SK-N-MC (cell line): Measurements from ENCODE around the gene C16orf90.
A peak's percentile ranks its signal among the peaks of the same experiment; 100 is the strongest.
"Not testable (repeated sequence)": the region's sequence is repeated elsewhere in the genome, so short reads cannot be mapped to it uniquely, and the experiment has no call there.

ENCODE experiments used
- DNase-seq: peaks from one replicate; pipeline ENCODE4 v3.0.0-alpha.2; 2011; ENCODE audit warnings: low read depth, low spot score
- H3K27ac ChIP-seq: fragments of 200-600 bp; sonication (generic); 2 replicates; pipeline ENCODE4 v1.5.1; 2016; ENCODE audit warnings: mixed run types
- H3K36me3 ChIP-seq: fragments of 200-600 bp; sonication (generic); 2 replicates; pipeline ENCODE4 v1.6.1; 2017; ENCODE audit warnings: antibody characterized with exemption, low read length, mixed read lengths; ENCODE audit not compliant: insufficient read depth
- H3K4me3 ChIP-seq: fragments of 200-600 bp; sonication (generic); 2 replicates; pipeline ENCODE4 v1.5.1; 2016
- H3K9ac ChIP-seq: fragments of 200-600 bp; sonication (generic); 2 replicates; pipeline ENCODE4 v1.8.0; 2017; ENCODE audit warnings: mixed run types, mixed read lengths; ENCODE audit not compliant: insufficient read length
- H3K9me3 ChIP-seq: fragments of 200-600 bp; sonication (generic); 2 replicates; pipeline ENCODE4 v1.6.1; 2017; ENCODE audit warnings: low read depth, mild to moderate bottlenecking, antibody characterized with exemption, low read length, moderate library complexity, mixed read lengths
- EZH2 ChIP-seq: fragments of 200-600 bp; sonication (generic); IDR thresholded peaks from one replicate; pipeline ENCODE4 v1.6.1; 2017; ENCODE audit warnings: antibody characterized with exemption
- FOXP2 ChIP-seq: optimal IDR thresholded peaks from 2 replicates; pipeline ENCODE3; 2011; ENCODE audit warnings: mild to moderate bottlenecking, moderate library complexity; ENCODE audit not compliant: insufficient read depth; ENCODE audit errors: extremely low read length, control extremely low read depth
- POLR2AphosphoS5 ChIP-seq: IDR thresholded peaks from 2 replicates; pipeline ENCODE4 v1.6.1; 2012; ENCODE audit warnings: mild to moderate bottlenecking, low read depth, low read length, borderline replicate concordance

Gene C16orf90

DNA sequence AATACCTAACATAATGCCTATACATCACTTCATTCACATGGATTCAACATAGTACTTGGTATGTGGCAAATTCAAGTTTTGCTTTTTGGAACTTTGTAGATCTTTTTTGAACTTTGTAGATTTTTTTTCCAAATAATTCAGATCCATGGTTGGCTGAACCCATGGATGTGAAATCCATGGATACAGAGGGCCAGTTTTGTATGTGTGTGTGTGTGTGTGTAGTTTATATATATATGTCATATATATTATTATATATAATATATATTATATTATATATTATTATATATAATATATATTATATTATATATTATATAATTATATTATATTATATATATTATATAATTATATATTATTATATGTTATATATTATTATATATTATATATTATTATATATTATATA lies 33.9 kb upstream of the C16orf90 start:
- Histone ChIP-seq H3K36me3 (peaks cover 20% of the 10 kb centered on the region), H3K9ac (no peak overlapping the region), H3K9me3 (no peaks in the 10 kb centered on the region), H3K27ac (no peak overlapping the region), H3K4me3 (no peak overlapping the region)
- DNase-seq: no peak
- no peak for TF ChIP-seq POLR2AphosphoS5
- no peak for TF ChIP-seq FOXP2
- TF ChIP-seq EZH2: no peak

- Histone ChIP-seq H3K4me3 (no peak overlapping the region), H3K9ac (no peak overlapping the region), H3K9me3 (no peaks in the 10 kb centered on the region), H3K27ac (no peak overlapping the region), H3K36me3 (peaks cover 27% of the 10 kb centered on the region)
- DNase-seq: no peak
- TF ChIP-seq FOXP2: no peak
- no peak for TF ChIP-seq POLR2AphosphoS5
- TF ChIP-seq EZH2: no peak
Observed at GRCh38 chr16:3528406-3528805, 33.1 kb upstream of the C16orf90 start.

GRCh38 chr16:3527216-3527829 lies 32.0 kb upstream of the C16orf90 start:
- not testable (repeated sequence) for H3K4me3 ChIP-seq, H3K27ac ChIP-seq, DNase-seq, H3K9ac ChIP-seq, H3K9me3 ChIP-seq
- H3K36me3 ChIP-seq: peaks cover 30% of the 10 kb centered on the region

DNA sequence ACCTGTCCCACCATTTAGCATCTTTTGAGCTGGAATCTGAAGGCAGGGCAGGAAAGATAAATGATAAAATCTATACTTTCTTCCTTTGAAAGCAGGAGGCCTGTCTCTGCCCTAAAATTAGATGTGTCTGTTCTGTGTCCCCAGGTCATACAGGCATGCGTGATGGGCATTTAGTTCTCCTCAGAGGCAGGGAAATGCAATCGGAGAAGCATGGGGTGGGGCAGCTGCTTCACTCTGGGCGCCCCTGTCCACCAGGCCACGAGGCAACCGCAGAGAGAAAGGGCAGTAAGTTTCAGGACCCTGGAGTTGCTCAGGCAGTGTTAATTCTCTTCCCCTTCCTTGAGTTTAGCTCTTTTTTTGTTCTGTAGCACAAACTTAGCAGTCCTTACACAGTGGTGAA lies 30.7 kb upstream of the C16orf90 start:
- no peak for DNase-seq
- TF ChIP-seq POLR2AphosphoS5 (no peak), FOXP2 (no peak), EZH2 (no peak)
- H3K9ac ChIP-seq: no peak overlapping the region
- no peak overlapping the region for H3K4me3 ChIP-seq
- H3K36me3 ChIP-seq: peaks cover 30% of the 10 kb centered on the region
- H3K27ac ChIP-seq: no peak overlapping the region
- no peaks in the 10 kb centered on the region for H3K9me3 ChIP-seq

DNA sequence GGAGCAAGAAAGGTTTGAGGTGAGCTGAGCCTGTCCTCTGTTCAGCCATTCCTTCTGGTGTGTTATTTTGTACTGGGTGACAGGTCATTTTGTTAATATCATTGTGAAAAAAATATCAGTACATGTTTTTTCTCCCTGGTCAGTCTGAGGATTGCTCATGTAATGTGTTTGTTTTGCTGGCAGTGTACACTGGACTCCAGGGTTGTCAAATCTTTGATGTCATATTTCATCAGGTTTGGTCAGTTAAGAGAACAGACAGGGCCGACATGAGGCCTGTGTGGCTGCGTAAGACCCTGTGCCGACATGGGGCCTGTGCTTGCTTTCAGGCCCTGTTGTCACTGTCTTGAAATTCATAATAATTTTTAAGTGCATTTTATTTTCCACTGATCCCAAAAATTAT lies 28.0 kb upstream of the C16orf90 start:
- Histone ChIP-seq H3K27ac (no peak overlapping the region), H3K9me3 (no peaks in the 10 kb centered on the region), H3K4me3 (no peak overlapping the region), H3K9ac (no peak overlapping the region), H3K36me3 (peaks cover 22% of the 10 kb centered on the region)
- DNase-seq: no peak
- TF ChIP-seq POLR2AphosphoS5 (no peak), FOXP2 (no peak), EZH2 (no peak)

- peaks cover 35% of the 10 kb centered on the region for H3K36me3 ChIP-seq
- H3K27ac ChIP-seq: peak overlapping the region; percentile 64; the same call in 1 of the 2 replicates
- no peak for DNase-seq
- no peak overlapping the region for H3K9ac ChIP-seq
- H3K9me3 ChIP-seq: no peaks in the 10 kb centered on the region
- no peak overlapping the region for H3K4me3 ChIP-seq
- TF ChIP-seq EZH2 (no peak), POLR2AphosphoS5 (no peak), FOXP2 (no peak)
Observed at GRCh38 chr16:3520841-3521240, 25.6 kb upstream of the C16orf90 start.

DNA sequence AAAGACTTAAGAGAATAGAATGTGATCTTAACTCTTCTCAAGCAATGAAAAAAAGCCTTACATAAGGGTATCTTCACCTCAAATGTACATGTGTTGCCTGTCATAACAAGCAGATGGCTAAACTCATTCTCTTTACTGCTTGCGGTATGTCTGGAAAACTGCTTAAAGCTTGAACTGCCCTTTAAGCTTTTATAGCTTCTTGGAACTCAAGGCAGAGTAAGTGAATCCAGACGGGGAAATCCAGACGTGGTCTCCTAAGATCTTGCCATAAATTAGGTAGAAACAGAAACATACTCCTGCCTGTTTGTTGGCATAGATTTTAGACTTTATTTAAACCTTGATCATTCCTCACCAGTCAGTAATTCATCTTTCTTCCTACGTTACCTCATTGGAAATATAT lies 25.1 kb upstream of the C16orf90 start:
- Histone ChIP-seq H3K9me3 (no peaks in the 10 kb centered on the region), H3K4me3 (no peak overlapping the region), H3K36me3 (peaks cover 38% of the 10 kb centered on the region), H3K9ac (peak overlapping the region; percentile 11), H3K27ac (peak overlapping the region; percentile 64; the same call in 1 of the 2 replicates)
- TF ChIP-seq EZH2: no peak
- TF ChIP-seq POLR2AphosphoS5: no peak
- no peak for TF ChIP-seq FOXP2
- DNase-seq: no peak

GRCh38 chr16:3519581-3519980 lies 24.3 kb upstream of the C16orf90 start:
- no peak for DNase-seq
- Histone ChIP-seq H3K9me3 (no peaks in the 10 kb centered on the region), H3K4me3 (no peak overlapping the region), H3K27ac (no peak overlapping the region), H3K9ac (no peak overlapping the region), H3K36me3 (peaks cover 41% of the 10 kb centered on the region)
- no peak for TF ChIP-seq FOXP2
- no peak for TF ChIP-seq POLR2AphosphoS5
- no peak for TF ChIP-seq EZH2

DNA sequence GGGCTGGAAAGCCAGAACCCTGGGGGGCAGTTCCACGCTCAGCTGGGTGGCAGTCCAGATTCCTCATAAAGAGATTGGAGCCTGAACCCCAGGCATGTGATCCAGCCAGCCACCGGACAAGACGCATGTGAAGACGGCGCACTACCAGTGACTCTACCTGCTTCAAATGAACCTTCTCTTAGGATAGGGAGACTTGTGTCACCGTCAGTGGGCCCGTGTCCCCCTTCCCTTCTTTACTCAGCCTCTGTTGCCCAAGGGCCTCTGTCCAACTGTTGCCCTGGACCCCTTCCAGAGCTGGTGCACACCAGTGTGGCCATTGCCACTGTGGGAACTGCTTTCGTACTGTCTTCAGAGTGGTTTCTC lies 23.7 kb upstream of the C16orf90 start:
- peaks cover 44% of the 10 kb centered on the region for H3K36me3 ChIP-seq
- no peak overlapping the region for H3K27ac ChIP-seq

GRCh38 chr16:3518292-3518985 lies 23.1 kb upstream of the C16orf90 start:
- Histone ChIP-seq H3K9me3 (no peaks in the 10 kb centered on the region), H3K36me3 (peaks cover 39% of the 10 kb centered on the region), H3K27ac (no peak overlapping the region), H3K4me3 (no peak overlapping the region), H3K9ac (no peak overlapping the region)
- TF ChIP-seq FOXP2 (no peak), EZH2 (no peak), POLR2AphosphoS5 (no peak)
- no peak for DNase-seq

More for the DNA sequence above, 23.7 kb upstream of the C16orf90 start:
- no peak for DNase-seq
- H3K9me3 ChIP-seq: no peaks in the 10 kb centered on the region
- no peak for TF ChIP-seq FOXP2
- TF ChIP-seq EZH2: no peak
- no peak for TF ChIP-seq POLR2AphosphoS5
- H3K4me3 ChIP-seq: no peak overlapping the region
- H3K9ac ChIP-seq: no peak overlapping the region
